MCF 10A (cell line): ENCODE measurements around the gene TNFRSF4. TPM values are rescaled to one million over a fixed set of nuclear protein-coding genes. Genes with fewer than 3 reads are reported as not detected.

Source experiments
- BruUV-seq: library from RNA; stranded (reverse); fragments of 400-500 nt; replicated peaks from 2 replicates; lab custom pipeline; 2021; lab: Mats Ljungman, UMichigan
- CTCF ChIA-PET: fragments of 300-600 bp; sonication (Branson Sonifier 250); formaldehyde crosslinking; extraction: SDS; loops from one replicate; lab custom pipeline; 2021; ENCODE audit warnings: antibody characterized with exemption, inconsistent platforms; lab: Yijun Ruan, JAX
- POLR2A ChIA-PET: fragments of 300-600, 350-650 bp; sonication (Branson Sonifier 250); formaldehyde crosslinking; extraction: SDS; loops from one replicate; lab custom pipeline; 2020; ENCODE audit warnings: antibody characterized with exemption, inconsistent platforms; lab: Yijun Ruan, JAX
- DNase-seq: peaks from one replicate; pipeline ENCODE4 v3.0.0-alpha.2; 2018; ENCODE audit not compliant: unreplicated experiment
- H3K27ac Mint-ChIP-seq: one replicate; pipeline ENCODE4 v1.8.0; 2022; ENCODE audit warnings: mild to moderate bottlenecking, low read depth, mixed read lengths; ENCODE audit not compliant: unreplicated experiment
- H3K27me3 Mint-ChIP-seq: one replicate; pipeline ENCODE4 v1.8.0; 2022; ENCODE audit warnings: mixed read lengths; ENCODE audit not compliant: insufficient read depth, unreplicated experiment
- H3K36me3 Mint-ChIP-seq: one replicate; pipeline ENCODE4 v1.8.0; 2022; ENCODE audit warnings: mild to moderate bottlenecking, moderate library complexity, mixed read lengths; ENCODE audit not compliant: insufficient read depth, unreplicated experiment
- H3K4me1 Mint-ChIP-seq: one replicate; pipeline ENCODE4 v1.8.0; 2022; ENCODE audit warnings: mixed read lengths; ENCODE audit not compliant: insufficient read depth, unreplicated experiment
- H3K4me3 Mint-ChIP-seq: one replicate; pipeline ENCODE4 v1.8.0; 2022; ENCODE audit warnings: mild to moderate bottlenecking, moderate library complexity, mixed read lengths; ENCODE audit not compliant: unreplicated experiment
- H3K9me3 Mint-ChIP-seq: one replicate; pipeline ENCODE4 v1.8.0; 2022; ENCODE audit warnings: mixed read lengths; ENCODE audit not compliant: unreplicated experiment
- intact Hi-C: fragments of 100-400 bp; cut with micrococcal nuclease; formaldehyde crosslinking; loops from 2 replicates; pipeline ENCODE4 v1.14.1; 2022
- total RNA-seq: library from RNA; stranded (reverse); gene quantifications from 2 replicates; pipeline ENCODE4 v1.2.3, GENCODE V29; 2022
- TF ChIP-seq, protein P1 (sequence below): fragments of 200-600 bp; IDR thresholded peaks from one replicate; pipeline ENCODE4 v1.8.0; 2022; ENCODE audit warnings: antibody characterized with exemption, mild to moderate bottlenecking; ENCODE audit not compliant: unreplicated experiment

TNFRSF4 gene
- total RNA-seq, 1 experiment from 2014 or later: not detected

DNA sequence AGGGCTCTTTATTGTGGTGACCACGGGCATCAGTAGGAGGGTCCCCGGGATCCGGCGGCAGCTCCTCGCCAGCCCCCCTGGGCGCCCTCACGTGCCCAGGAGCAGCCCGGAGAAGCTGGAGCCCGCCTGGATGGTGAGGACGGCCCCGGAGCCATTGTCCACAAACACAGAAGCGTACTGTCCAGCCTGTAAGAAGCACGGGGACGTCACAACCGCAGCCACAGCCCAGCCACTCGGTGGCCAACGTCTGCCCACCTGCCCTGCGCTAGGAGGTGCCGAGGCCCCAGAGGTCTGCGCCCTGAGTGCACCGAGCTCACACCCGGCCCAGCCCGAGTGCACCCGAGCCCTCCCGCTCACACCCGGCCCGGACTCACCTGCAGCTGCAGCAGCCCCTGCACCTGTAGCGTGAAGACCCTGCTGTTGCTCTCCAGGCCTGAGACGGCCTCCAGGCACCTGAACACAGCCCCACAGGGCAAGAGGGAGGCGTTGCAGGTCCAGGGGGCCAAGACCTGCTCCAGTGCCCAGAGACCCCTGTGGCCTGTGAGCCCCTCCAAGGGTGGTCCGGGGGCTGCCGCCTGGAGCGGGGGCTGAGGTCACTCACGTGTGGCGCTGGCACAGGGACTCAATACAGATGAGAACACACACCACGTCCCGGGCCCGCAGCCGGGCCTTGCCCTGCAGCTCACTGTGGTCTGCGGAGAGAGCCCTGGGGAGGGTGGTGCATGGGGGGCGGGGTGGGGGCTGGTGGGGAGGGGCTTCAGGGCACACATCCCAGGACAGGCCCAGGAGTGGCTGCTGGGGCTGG, 28.7 kb upstream of the TNFRSF4 start:
- no peaks in the 10 kb centered on the region for H3K36me3 Mint-ChIP-seq
- H3K27me3 Mint-ChIP-seq: no peaks in the 10 kb centered on the region
- DNase-seq: no peak
- ChIA-PET POLR2A (interaction anchor here (1.4 kb wide), 1 partner anchor 11 kb away, joined by 3 read pairs; the partner anchor contains the start of gene SDF4), CTCF (interaction anchor here (0.9 kb wide), 1 partner anchor 121 kb away, joined by 5 read pairs; no protein-coding TSS in a partner anchor)
- TF ChIP-seq, protein P1, sequence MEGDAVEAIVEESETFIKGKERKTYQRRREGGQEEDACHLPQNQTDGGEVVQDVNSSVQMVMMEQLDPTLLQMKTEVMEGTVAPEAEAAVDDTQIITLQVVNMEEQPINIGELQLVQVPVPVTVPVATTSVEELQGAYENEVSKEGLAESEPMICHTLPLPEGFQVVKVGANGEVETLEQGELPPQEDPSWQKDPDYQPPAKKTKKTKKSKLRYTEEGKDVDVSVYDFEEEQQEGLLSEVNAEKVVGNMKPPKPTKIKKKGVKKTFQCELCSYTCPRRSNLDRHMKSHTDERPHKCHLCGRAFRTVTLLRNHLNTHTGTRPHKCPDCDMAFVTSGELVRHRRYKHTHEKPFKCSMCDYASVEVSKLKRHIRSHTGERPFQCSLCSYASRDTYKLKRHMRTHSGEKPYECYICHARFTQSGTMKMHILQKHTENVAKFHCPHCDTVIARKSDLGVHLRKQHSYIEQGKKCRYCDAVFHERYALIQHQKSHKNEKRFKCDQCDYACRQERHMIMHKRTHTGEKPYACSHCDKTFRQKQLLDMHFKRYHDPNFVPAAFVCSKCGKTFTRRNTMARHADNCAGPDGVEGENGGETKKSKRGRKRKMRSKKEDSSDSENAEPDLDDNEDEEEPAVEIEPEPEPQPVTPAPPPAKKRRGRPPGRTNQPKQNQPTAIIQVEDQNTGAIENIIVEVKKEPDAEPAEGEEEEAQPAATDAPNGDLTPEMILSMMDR: no peak
- no peaks in the 10 kb centered on the region for H3K9me3 Mint-ChIP-seq
- H3K4me3 Mint-ChIP-seq: no peak overlapping the region
- intact Hi-C loops: no loop called here
- H3K4me1 Mint-ChIP-seq: no peaks in the 10 kb centered on the region
- no peak overlapping the region for H3K27ac Mint-ChIP-seq
- BruUV-seq: no TSS peak

DNA sequence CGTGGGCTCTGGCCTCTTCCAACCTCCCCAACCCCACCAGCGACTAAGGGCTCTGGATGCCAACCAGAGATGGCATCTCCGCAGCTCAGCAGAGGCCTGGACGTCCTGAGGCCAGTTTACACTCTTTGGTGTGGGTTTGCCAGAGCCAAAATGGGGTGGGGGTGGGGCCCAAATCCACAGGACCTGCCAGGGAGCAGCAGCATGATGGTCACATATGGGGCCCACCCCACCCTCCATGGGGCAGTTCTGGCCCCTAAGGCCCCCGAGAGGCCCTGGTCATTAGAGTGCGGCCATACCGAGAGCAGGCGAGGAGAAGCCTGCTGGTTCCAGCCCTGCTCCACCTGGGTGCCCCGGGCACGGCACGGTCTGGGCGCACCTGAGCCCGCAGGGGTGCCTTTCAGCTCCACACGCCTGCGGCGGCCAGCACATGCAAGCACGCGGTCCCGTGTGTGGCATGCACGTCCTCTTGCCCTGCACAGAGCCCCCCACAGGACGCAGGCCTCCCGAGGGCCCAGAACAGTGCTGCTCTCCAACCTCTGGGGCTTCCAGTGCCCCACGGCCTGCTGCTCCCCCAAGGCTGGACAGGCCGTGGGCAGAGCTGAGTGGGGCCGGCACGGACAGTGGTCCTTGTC, 27.8 kb upstream of the TNFRSF4 start:
- BruUV-seq: no TSS peak
- intact Hi-C loops: no loop called here
- CTCF ChIA-PET: interaction anchor here (0.5 kb wide), 1 partner anchor 120 kb away, joined by 3 read pairs; no protein-coding TSS in a partner anchor
- no peak overlapping the region for H3K4me3 Mint-ChIP-seq
- no peaks in the 10 kb centered on the region for H3K27me3 Mint-ChIP-seq
- H3K36me3 Mint-ChIP-seq: no peaks in the 10 kb centered on the region
- no peak for DNase-seq
- H3K4me1 Mint-ChIP-seq: no peaks in the 10 kb centered on the region
- no peak overlapping the region for H3K27ac Mint-ChIP-seq
- POLR2A ChIA-PET: interaction anchor here (1.4 to 1.5 kb wide), 2 partner anchors 10 to 11 kb away, joined by 3 to 4 read pairs; partner anchors contain the start of gene SDF4
- TF ChIP-seq, protein P1: no peak
- H3K9me3 Mint-ChIP-seq: no peaks in the 10 kb centered on the region

DNA sequence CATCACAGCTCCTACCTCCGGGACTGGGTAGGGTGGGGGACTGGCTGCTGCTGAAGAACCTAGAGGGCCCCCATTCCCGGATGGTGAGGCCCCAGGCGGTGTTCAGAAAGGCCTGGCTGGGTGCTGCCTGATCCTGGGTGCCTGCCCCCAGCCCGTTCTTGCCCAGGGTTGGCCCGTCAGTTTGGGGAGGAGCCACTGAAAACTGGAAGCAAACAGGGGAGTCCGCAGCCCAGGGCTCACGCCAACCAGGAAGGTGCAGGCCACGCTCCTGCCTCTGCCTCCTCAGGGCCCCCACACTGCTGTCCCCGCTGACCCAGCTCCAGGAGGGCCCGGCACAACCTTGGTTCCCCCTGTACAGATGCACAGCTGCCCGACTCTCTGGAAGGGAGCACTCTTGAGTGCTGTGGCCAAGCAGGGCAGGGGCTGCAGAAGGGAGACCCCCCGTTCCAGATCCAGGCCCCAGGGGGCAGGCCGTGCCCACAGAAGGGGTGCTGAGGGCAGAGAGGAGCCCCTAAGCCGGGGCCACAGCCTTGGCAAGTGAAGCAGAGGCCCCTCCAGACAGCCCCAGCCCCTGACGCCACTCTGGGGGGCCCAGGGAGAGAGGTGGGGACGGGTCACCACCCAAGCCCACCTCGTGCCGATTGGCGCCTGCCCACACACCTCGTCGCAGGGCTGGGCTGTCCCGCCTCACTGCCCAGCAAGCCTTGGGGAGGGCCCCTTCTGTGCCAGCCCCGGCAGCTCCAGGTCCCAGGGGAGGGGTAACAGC, 27.1 kb upstream of the TNFRSF4 start:
- ChIA-PET CTCF (no interaction called here), POLR2A (interaction anchor here (0.6 to 1.5 kb wide), 2 partner anchors 10 to 158 kb away, joined by 3 to 4 read pairs; partner anchors contain the start of gene CCNL2)
- no peaks in the 10 kb centered on the region for H3K9me3 Mint-ChIP-seq
- intact Hi-C loops: no loop called here
- no peaks in the 10 kb centered on the region for H3K36me3 Mint-ChIP-seq
- TF ChIP-seq, protein P1: no peak
- BruUV-seq: no TSS peak
- no peaks in the 10 kb centered on the region for H3K4me1 Mint-ChIP-seq
- no peak overlapping the region for H3K4me3 Mint-ChIP-seq
- H3K27me3 Mint-ChIP-seq: no peaks in the 10 kb centered on the region
- DNase-seq: no peak
- no peak overlapping the region for H3K27ac Mint-ChIP-seq
